SK-N-DZ (cell line): ENCODE data around the gene BAZ2B.
A peak's percentile ranks its signal among the peaks of the same experiment; 100 is the strongest.

Experiments
- DNase-seq: peaks from one replicate; pipeline ENCODE4 v3.0.0-alpha.2; 2015; ENCODE audit warnings: low spot score

Gene BAZ2B

DNA sequence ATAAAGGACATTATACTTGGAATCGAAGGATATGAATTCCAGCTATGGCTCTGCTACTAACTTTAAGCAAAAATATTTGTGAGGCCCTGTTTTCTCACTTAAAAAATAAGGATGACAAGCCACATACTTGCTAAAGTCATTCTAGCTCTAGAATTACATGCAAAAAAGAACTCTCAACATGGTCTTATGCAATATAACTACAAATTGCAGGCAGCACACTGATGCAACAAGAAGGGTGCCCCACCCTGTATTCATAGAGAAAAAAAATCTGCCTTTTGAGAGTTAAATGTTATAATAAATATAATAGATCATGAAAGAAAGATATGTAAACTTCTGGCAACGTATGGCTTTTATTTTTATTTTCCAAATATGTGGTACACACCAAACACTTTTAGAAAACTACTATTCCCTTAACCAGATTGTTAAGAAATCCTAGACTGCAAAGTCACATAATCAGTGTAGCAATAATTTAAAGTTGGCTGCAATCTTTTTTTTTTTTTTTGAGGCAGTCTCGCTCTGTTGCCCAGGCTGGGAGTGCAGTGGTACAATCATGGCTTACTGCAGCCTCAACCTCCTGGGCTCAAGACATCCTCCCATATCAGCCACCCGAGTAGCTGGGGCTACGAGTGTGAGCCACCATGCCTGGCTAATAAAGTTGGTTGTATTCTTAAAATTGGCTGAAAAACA lies 289.6 kb downstream of the BAZ2B start:
- no peak for DNase-seq

GRCh38 chr2:159322419-159322818 lies 293.9 kb downstream of the BAZ2B start:
- no peak for DNase-seq

DNA sequence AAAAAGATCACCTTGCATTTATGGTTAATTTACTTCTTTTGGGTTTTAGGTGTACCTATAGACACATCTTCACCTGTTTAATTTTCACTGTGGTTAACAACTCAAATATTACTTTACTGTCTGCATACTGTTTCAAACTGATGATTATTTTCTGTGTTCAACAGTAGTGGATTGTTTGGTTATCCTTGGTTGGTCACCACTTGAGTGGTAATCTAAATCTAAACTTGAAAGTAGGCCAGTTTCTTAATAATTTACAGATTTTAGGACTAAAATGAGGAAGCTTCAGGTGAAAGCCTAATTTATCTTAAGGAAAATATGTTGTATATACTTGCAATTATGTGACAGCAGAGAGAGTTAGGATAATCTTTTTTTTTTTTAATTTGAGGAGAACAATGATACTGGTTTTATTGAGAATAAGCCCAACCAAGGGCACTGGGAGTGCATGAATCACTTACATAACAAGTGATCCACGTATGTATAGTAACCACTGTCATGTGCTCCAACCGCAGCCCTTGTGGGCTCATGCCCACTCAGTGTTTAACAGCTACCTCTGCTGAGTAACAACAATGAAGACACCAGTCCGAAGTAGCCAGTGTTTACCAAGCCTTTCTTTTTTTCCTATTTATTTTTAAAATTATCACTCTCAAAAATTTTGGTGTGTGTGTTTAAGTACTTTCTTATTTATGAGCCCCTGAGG lies 298.8 kb downstream of the BAZ2B start:
- DNase-seq = no peak

GRCh38 chr2:159307942-159308341 lies 308.4 kb downstream of the BAZ2B start:
- DNase-seq = no peak

DNA sequence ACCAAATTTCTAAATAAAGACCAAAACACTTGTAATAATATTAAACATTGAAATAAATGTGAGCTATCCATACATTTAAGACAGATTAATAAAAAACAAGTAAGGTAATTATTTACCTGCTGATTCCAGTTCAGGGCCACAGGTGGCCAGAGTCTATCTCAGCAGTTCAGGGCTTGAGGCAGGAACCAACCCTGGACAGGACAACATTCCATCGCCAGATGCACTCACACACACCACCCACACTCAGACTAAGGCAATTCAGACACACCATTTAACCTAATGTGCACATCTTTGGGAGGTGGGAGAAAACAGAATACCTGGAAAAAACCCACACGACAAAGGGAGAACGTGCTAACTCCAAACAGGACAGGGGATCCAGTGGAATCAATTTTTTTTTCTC lies 315.8 kb downstream of the BAZ2B start:
- DNase-seq = no peak

- DNase-seq = no peak
Measured at GRCh38 chr2:159298967-159299366, 317.4 kb downstream of the BAZ2B start.

DNA sequence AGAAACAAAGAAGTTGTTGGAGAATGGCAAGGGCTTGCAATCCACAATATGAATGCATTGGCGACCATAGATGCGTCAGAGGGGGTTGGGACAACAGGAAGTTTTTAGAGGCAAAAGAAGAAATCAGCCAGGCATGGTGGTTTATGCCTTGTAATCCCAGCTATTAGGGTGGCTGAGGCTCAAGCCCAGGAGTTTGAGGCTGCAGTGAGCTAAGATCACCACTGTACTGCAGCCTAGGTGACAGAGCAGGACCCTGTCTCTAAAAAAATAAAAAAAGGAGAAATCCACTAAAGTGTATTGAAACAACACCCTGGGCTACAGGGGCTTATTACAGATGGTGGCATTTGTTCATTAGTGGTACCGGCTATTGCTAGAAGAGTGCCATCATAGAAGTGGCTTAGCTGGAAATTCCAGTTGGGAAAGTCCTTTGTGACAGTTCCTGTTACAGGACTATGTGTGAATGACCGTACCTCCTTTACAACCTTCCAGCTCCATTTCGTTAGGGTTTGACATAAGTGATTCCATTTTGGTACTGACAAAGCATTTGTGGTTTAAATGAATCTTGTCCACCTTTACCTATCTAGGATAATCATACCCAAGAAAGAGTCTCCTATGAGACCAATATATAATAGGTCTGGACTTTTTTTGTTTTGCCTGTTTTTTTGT lies 319.2 kb downstream of the BAZ2B start:
- DNase-seq = no peak

DNA sequence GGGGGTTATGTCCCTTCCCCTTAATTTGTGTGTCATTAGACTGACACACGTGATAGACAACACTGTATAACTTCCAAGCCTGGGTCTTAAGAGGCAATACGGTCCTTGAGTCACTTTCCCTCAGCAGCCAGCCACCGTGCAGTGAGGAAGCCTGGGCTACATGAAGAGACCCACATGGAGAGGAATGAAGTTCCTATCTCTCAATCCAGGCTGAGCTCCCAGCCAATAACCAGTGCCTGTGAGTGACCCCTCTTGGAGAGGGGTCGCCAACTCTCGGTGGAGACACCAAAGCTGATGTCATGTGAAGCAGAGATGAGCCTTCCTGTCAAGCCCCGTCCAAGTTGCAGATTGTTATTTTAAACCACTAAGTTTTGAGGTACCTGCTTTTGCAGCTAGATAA lies 324.2 kb downstream of the BAZ2B start:
- no peak for DNase-seq

- DNase-seq = peak; percentile 40
Measured at GRCh38 chr2:159290289-159290907, 325.9 kb downstream of the BAZ2B start.

DNA sequence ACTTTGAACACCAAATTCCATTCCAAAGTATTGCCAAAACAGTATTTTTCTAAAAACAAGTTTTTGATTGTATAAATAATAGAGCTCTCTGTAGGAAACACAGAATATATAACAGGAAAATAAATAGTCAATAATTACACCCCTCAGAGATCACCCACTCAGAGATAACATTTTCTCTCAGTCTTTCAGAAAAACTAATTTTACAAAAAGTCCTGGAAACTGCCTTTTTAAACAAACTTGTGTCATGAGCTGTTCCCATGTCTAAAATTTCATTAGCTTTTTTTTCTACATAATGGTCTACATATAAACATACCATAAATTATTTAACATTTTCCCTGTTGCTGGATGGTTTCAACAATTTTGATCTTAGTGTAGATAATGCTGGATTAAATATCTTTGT lies 328.6 kb downstream of the BAZ2B start:
- no peak for DNase-seq

GRCh38 chr2:159286709-159287441 lies 329.5 kb downstream of the BAZ2B start:
- DNase-seq = peak; percentile 93

DNA sequence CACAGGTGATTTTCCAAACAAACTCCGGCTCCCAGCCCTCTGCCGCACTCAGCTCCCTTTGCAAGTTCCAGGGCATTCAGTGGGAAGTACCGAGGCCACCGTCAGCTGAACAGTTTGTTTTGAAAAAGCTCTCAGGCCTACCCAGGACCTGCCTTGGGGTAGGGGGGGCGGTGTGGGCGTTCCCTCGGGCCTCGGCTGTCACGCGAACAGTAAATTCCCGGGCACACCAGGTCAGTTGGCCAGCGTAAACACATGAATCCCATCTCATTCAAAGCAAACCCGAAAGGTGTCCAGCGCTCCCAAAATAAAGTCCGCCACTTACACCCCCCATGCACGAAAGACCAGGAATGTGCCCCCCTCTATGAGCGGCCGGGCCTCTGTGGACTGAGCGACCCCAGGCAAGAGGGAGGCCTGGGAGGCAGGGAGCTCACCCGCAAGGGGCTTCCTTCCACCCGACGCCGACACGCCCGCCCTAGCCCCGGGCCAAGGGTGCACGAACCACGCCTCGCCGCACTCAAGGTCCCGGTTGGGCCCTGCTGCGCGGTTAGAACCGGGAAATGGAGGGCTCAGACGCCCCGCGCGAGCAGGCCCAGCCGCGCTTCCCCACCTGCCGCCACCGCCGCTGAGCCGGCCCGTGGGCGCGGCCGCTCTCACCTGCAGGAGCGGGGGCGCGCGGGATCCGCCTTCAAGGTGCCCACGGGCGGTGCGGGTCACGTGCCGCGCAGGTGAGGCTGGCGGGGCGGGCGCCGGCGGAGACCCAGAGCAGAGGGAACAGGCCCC lies 330.2 kb downstream of the BAZ2B start, which contains the start of gene WDSUB1:
Gene WDSUB1 (minus strand): TSS at position 775 of the 780 bp plus-strand sequence. CDS start 3,634 bp downstream, outside the sequence.
- DNase-seq = peak; percentile 28

DNA sequence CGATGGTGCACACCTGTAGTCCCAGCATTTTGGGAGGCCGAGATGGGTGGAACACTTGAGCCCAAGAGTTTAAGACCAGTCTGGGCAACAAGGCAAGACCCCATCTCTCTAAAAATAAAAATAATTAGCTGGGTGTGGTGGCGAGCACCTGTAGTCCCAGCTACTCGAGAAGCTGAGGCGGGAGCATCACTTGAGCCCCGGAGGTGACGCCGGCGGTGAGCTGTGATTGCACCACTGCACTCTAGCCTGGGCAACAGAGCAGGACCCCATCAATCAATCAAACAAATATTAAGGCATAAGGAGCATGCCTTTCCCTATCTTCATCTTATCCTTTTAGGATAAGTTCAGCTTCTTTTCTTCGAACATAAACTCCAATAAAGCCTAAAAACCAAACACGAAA lies 330.9 kb downstream of the BAZ2B start:
- no peak for DNase-seq

- DNase-seq = no peak
Measured at GRCh38 chr2:159283529-159283928, 332.8 kb downstream of the BAZ2B start.

GRCh38 chr2:159281002-159281401 lies 335.3 kb downstream of the BAZ2B start:
- DNase-seq = no peak

DNA sequence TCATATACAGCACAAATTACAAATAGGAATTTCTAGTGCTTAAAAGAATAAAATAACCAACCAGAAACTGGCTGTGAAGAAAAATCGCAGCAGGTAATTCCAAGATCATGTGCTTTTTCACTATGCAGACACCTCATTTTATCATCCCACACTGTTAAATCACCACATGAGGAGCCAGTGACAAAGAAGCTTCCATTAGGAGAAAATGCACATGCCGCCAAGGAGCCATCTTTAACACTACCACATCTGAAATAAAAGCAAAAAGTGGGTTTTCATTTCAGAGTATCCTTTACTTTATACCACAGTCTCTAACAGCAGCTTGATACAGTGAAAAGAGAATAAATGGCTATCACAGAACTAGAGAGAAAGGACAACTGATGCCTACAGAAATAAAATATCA lies 336.6 kb downstream of the BAZ2B start:
- DNase-seq = no peak

DNA sequence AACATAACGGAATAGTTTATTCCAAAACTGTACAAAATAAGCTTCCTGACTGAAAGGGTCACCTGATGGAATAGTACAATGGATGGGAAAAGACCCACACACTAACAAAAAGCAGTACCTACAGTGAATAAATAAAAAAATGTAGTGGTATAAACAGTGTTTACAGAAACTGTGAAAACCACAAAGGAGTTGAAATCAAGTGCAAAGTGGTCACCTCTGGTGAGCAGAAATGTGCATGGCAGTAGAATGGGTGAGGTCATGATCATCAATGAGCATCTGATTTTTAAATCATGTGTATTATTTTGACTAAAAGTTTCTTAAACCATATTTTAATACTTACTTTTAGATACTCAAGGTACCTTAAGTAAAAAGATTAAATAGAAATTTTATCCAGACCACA lies 341.2 kb downstream of the BAZ2B start:
- DNase-seq = no peak

- no peak for DNase-seq
Measured at GRCh38 chr2:159272156-159272555, 344.2 kb downstream of the BAZ2B start.

GRCh38 chr2:159270744-159271379 lies 345.5 kb downstream of the BAZ2B start:
- DNase-seq = no peak
